ENCODE results near the gene TMEM184B.

The TMEM184B gene

DNA sequence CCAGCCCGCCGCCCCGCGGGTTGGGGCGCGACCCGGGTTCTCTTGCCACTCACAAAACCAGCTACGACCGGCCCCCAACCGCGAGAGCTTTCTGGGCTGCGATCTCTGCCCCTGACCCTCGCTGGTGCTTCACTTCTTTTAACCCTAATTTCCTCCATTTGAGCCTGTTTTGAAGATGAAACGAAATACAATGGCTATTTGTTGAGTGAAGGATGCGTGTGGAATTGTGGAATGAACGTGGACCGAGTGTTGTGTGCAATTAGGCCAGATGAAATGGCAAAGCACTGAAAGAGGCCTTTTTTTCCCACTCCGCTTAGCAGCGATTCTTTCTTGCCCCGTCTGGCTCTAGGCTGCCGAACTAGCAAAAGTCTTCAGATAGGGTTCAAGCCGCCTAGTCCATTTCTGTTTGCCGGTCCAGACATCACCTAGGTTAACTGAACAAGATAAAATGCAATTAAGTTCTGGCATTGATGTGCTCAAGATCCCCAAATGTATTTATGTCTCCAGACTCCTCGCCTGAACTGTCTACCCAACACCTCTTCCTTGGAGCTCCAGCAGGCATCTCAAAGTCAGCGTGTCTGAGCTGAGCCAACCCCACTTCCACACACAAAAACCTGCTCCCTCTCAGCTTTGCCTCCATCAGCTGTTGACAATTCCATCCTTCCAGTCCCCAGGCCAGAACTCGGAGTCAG is 471 bp upstream of the TMEM184B start:
- DNase-seq: no peak

DNA sequence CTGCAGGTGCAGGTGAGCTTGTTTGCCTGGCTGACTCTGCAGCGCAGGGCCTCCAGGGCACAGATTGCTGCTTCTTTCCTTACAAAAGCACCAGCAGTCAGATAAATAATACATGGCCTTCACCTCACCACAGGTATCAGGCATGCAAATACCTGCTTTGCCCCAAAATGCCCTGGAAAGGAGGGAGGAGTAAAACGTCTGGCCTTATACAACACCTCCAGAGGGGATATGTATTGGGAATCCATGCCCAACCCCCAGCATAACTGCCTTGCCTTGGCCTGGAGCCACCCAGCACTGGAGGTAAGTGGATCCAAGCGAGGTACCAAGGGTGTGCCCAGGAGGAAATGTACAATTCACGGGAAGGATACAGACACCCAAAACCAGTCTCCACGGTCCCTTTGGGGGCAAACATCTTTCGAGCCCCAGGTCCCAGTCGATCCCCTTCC is 860 bp downstream of the TMEM184B start:
- DNase-seq: no peak

DNA sequence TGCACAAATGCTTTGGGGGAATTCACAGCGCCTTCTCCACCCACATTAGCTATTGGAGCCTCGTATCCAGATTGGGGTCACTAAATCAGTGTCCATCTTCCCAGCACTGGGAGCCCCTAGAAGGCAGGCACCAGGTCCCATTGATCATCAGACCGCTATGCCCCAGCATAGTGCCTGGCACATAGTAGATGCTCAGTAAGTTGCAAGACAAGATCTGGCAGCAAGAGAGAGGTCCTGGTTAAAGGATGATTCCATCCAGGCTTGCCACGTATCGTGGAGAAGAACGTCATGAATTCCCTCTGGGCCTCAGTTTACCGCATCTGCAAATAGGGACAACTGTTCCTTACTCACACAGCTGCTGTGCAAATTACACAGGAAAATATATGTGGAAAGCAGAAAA is 1.7 kb downstream of the TMEM184B start:
- DNase-seq: no peak

DNA sequence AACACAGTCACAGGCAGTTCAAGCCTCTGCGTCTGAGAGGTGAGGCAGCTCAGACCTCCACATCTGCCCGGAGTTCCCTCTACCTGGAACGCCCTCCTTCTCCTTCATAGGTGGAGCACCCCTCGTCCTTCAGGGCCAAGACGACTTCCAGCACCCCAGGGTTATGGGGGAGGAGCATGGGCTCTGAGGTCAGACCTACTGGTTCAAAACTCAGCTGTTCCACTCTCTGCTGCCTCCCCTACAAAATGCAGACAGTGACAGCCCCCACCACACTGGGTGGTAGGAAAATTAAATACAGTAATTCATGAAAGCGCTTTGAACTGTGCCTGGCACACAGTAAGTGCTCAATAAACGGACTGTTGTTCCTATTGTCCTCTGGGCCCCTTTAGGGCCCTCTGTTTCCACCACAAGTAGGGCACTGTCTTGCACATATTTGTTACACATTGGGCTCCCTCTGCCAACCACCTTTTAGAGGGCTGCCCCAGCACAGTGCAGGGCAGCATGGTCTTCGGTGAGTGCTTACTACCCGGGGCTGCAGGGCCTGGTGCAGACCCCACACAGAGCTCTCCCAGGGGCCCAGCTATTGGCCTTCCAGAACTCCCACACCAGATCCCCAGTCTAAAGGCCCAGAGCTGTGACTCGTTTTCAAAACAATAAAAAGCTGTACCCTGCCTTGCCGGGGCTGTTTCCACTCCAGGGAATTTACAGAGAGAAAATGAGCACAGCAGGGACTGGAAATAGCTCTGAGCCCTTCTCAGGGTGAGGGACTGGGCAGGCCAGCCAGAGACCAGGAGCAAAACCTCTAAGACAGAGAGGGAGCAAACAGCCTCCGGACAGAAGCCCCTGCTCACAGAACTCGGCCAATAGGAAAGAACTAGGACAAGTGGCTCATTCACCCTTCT is 2.5 kb downstream of the TMEM184B start:
- DNase-seq: no peak

DNA sequence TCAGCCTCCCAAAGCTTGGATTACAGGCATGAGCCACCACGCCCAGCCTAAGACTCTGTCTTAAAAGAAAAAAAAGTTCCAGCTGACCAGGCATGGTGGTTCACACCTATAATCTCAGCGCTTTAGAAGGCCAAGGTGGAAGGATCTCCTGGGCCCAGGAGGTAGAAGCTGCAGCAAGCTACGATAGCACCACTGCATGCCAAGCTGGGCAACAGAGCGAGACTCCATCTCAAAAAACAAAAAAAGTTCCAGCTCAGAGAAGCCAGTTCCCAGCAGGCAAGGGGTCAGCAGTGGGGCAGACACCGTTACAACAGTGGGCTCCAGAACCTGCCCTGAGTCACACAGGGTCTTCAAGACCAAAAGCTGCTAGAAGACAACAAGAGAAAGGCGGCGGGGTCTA is 3.3 kb downstream of the TMEM184B start:
- DNase-seq: no peak

DNA sequence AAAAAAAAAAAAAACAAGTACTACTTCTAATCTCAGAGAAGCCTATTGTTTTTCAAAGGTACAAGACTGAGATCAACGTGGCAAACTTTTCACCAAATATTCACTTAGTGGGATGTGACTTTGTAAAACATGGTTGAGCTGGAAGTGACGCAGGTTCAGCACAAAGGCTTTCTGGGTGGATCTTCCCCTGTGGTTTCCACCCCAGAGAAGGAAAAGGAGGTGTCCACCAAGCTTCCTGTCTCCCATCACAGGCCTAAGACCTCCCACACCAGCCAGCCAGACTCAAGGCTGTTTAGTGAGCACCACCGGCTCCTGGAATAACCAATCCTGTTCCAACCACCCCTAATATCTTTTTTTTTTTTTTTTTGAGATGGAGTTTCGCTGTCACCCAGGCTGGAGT is 5.7 kb downstream of the TMEM184B start:
- no peak for DNase-seq

DNA sequence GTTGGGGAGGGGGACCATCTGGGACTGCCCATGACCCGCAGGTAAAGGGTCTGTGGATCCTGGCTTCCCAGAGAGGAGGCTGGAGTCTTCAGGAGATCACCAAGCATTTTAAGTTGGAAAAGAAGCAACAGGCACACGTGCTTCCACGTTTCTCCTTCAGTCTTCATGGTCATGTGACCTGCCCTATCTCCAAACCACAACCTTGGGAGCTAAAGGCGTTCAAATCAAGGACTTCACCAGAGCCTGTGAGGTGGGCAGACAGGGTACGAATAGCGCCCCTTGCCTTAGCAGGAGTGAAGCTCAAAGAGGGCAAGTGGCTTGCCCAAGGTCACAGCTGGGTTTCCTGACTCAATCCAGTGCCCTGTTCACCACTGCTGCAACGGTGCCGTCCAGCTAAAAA is 6.7 kb downstream of the TMEM184B start:
- DNase-seq: no peak

DNA sequence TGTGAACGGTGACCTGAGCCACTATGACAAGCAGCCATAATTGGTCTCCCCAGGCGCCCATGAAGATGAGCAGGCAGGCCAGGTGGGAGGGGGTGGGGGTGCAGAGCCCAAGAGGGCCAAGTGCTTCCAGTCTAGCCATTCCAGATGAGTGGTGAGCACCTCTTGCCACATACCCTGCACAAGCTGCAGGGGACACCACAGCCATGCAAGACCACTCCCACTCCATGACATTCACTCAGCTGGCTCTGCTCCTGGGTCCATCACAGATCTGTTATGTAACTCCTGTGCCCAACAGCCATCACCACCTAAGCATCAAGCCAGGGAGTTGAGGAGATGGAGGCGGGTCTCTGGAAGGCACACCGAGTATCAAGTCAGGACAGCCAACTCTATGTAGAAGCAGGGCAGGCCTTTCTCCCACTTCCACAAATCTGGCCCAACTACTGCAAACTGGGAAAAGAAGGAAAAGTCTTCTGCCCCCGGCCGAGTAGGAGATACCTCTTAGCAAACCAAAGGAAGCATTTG is 8.4 kb downstream of the TMEM184B start:
- DNase-seq: no peak

DNA sequence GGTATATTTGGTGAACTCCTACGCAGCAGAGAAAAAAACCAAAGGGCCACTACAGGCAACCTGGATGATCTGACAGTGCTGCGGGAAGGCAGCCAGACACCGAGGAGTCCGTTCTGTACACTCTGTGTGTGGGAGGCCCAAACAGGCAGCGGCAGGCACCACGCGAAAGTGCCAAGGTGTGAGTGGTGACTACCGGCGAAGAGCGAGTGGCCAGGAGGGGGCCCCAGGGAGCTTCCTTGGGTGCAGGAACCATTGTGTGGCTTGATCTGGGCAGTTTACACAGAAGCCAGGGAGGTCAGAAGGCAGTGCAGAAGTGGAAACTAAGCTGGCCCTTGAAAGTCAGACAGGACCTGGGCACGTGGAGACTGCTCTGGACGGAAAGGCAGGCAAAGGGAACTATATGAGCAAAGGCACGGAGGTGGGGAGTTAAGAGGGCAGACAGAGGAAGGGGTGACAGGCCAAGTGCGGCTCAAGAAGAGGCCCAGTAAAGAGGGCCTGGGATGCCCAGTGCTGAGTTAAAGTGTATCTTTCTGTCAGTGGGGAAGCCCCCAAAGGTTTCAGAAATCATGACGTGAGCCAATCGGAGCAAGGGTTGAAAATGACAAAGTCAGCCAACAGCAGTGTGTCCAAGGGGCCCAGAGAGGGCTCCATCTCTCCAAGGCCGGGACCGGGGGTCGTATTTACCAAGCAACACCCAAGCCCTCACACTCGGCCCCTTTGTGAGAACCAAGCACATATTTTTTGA is 10.6 kb downstream of the TMEM184B start:
- DNase-seq: no peak

DNA sequence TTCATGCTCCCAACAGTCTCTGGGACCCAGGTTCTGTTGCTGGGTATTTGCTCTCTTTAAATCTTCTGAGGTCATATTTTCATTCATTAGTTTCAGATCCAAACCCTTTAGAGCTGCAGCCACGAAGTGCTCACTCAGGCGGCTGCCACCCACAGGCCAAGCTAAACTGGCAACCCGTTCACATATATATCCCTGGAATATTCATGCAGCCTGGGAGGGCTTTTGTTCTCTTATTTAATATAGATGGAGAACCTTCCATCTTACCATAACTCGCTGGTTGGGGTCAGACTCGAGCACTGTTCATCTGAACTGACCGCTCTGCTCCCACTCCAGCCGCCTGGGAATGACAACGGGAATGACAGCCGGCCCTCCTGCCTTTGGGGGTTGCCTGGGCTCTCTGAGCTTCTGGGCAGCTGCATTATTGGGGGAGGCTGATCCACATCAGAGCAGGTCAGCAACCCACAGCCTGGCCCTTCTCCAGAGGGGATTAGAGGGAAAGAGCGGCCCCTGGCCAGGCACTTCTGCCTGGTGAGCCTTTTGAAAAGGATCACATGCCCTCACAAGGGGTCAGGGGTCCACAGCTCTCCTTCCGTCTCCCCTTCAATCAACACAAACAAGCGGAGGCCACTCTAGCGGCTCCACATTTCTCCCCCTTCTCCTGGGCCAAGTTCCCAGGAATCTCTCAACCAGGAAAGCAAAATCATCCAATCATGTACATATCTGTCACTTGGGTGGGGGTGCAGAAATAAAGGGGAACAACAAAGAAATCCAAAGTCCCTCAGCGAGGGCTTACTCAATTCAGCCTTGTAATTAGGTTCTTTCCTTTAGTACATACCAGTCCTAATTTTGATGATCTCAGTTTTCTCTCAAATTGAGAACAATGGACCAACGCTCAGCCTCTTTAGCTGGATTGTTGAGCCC is 11.8 kb downstream of the TMEM184B start:
- DNase-seq: no peak

DNA sequence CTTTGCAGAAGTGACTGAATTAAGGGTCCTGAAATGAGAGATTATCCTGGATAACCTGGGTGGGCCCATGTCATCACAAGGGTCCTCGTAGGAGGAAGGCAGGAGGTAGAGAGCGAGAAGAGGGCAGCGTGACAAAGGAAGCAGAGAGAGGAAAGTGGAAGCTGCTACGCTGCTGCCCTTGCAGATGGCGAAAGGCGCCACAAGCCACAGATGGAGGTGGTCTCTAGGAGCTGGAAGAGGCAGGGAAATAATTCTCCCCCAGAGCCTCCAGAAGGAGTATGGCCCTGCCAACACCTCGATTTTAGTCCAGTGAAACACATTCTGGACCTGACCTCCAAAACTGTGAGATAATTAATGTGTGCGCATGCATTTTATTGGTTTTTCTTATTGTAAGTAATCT is 13.4 kb downstream of the TMEM184B start:
- no peak for DNase-seq

DNA sequence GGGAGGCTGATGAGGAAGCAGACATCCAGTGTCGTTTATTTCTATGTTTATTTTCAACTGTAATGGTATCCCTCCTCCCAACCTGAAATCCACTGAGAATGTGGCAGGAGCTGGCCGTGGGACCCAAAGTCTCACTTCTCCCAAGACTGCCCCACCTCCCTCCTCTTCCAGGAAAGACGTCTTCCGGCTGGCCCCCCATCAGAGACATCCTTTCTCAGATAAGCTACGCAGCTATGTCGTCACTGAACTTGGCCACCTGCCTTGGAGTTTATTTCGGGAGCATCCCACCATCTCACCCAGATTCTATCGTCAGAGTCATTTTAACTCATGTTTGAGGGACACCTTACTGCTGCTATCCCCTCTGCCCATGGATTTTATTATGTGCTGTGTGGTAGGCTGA is 13.9 kb downstream of the TMEM184B start:
- no peak for DNase-seq

DNA sequence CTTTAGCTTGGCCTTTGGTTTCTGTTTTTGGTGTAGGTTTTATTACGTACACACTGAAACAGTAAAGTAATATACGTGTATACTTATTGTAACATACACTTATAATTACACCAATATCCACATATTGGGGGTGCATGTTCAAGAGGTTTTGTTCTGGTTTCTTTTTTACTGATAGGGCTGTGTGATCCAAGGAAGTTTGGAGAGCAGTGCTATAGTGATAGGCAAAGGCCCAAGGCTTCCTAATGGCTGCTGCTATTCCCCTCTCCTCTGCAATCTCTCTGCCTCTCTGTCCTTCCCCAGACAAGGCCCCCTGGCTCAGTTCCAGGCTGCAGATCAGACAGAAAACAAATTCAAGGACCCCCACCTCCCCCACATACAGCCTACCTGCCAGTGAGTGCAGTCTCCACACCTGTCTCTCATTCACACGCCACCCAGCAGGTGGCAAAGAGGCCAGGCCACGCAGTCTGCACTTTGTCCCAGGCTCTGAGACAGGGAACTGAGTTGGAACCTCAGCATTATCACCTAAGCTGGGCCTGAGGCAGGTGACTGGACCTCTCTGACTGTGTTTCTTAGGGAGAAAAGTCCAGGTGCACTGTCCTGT is 15.1 kb downstream of the TMEM184B start:
- no peak for DNase-seq

DNA sequence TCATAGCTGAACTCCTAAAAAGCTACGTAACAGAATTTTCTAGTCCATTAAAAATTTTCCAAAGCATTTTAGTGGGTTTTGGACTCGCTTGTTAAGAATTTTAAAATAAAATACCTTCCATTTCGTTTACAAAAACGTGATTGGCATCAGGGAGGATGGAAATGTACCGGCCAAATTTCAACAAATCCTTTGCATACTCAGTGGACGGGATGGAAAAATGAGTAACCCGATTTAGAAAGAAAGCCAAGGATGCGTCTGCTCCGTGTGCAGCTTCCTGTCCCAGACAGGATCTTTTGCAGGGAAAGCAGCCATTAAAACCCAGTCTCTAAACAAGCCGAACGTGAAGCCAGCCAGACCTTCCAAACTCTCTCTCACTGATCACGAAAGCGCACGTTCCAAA is 15.6 kb downstream of the TMEM184B start:
- DNase-seq: no peak

DNA sequence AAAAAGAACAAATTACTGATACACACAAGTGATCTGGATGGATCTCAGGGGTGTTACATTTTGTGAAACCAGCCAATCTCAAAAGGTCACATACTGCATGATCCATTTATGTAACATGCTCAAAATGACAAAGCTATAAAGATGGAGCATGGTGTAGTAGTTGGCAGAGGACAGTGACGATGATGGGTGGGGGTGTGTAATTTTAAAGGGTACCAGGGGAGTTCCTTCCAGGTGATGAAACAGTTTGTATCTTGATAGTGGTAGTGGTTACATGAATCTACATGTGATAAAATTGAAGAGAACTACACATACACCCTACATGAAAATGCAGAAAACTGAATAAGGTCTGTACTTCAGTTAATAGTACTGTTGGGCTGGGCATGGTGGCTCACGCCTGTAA is 17.1 kb downstream of the TMEM184B start:
- no peak for DNase-seq

DNA sequence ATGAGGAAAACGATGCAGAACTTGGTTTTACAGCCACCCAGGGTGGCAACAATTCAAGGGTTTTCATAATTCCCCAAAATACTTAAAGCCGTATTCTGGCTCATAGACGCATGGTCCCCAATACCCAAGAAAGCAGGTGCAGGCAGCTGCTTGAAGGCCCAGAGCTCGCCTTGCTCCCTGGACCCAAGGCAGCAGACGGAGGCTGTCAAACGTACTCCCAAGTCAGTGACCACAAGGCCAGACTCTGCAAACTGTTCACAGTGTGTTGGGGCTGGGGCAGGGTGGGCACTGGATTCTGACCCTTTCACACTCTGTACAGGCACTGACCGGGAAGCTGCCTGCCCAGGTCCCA is 21.5 kb downstream of the TMEM184B start:
- DNase-seq: no peak

DNA sequence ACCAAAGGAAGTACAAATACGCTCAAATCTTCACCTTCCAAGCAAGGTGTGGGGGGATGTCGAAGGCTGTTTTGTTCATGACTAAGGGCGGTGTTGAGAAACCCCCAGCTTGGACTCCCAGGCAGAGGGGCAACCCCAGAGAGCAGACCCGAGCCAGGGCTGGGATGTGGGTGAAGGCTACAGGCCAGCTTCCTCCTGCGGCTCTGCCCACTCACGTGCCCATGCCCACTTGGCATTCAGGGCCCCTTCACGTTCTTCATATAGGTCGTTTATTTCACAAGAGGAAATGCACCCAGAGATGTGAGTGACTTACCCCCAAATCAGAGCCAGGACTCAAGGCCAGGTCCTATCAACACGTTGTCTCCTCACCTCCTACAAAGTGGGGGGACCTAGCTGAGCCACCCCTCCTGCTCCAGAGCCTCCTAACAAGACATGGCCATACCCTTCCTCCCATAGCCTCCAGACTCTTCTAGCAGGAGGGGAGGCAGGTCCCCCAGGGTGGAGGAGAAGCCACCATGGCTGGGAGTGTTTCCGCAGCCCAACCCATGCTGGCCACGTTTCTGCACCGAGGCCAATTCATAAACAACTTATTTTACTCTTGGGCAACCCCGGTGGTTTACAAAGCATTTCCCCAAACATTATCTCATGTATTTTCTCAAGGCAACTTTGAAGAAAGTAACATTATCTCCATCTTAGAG is 22.0 kb downstream of the TMEM184B start:
- no peak for DNase-seq

DNA sequence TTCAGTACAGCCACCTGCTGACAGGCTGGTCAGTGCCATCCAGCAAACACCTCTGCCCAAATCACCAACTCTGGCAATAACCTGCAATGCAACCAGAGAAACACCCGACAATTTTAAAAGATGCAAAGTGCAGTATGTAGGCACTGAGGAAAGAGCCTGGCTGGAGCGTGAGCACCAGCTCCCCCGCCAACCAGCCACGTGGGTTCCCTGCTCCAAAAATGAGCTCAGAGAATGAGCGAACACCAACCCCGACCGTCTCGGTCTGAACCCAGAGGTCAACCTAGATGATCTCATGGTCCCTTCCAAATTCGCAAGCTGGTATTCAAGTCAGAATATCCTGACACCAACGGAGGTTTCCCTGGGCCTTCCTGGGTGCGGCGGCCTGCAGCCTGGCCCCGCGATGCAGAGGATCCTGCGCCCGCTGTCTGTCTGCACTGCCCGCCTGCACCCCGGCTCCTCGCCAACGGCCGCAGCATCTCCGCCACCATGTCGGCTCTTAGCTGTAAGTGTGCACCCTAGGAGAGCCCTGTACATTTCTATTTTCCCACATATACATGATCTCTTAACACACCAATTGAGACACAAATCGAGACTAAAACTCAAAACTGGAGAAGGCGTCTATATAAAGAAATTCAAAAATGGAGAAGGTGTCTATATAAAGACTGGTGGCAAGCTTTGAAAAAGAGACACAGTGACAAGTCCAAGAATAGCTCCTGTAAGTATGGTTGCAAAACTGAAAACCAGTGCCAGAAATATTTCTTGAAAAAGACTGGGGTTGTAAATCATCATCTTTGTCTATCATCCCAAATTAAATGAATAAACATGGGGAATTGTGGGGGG is 22.8 kb downstream of the TMEM184B start:
- no peak for DNase-seq

DNA sequence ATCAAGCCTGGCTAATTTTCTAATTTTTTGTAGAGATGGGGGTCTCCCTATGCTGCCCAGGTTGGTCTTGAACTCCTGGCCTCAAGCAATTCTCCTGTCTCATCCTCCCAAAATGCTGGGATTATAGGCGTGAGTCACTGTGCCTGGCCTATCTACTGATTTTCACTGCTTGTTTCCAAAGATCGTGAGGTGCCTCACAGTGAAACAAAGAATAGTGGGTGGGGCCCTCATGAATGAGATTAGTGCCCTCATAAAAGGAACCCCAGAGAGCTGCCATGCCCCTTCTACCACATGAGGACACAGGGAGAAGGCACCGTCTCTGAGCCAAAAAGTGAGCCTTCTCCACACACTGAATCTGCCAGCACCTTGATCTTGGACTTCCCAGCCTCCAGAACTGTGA is 23.5 kb downstream of the TMEM184B start:
- no peak for DNase-seq

DNA sequence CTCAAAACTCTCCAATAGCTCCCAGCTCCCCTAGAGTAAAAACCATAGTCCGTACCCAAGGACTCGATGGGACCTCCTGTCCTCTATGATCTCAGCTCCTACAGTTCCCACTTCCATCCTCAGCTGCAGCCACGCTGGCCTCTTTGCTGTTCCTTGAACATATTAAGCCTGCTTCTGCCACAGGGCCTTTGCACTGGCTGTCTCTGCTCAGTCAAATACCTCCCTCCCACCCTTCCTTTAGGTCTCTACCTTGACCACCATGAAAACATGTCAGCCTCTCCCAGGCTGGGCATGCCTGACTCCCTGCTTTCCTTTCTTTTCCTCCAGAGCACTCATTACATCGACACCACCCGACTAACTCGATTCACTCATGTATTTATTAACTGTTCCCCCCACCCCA is 24.5 kb downstream of the TMEM184B start:
- DNase-seq: no peak
